WTC11 (cell line): ENCODE data around the gene WASHC3. TPM values are rescaled to one million over a fixed set of nuclear protein-coding genes. Genes with fewer than 3 reads are reported as not detected.

Experiments used
- ATAC-seq: fragments of 200-7000 bp; cut with Tn5 transposase; 2 replicates; pipeline ENCODE4 v1.10.0; 2021; ENCODE audit warnings: mild to moderate bottlenecking, moderate library complexity
- CTCF ChIA-PET: fragments of 300-600 bp; sonication (Branson Sonifier 250); formaldehyde crosslinking; loops from one replicate; lab custom pipeline; 2021; ENCODE audit warnings: antibody characterized with exemption; lab: Charles Lee
- POLR2A ChIA-PET: fragments of 350-600 bp; sonication (Branson Sonifier 250); formaldehyde crosslinking; loops from one replicate; lab custom pipeline; 2021; ENCODE audit warnings: antibody characterized with exemption; lab: Charles Lee
- DNase-seq: peaks from one replicate; pipeline ENCODE4 v3.0.0; 2021; ENCODE audit warnings: low spot score
- H3K27ac Mint-ChIP-seq: 2 replicates; pipeline ENCODE4 v1.8.0; 2021; ENCODE audit warnings: mixed read lengths
- H3K27me3 Mint-ChIP-seq: 2 replicates; pipeline ENCODE4 v1.8.0; 2021; ENCODE audit warnings: low read depth, mild to moderate bottlenecking, moderate library complexity, mixed read lengths
- H3K36me3 Mint-ChIP-seq: 2 replicates; pipeline ENCODE4 v1.8.0; 2021; ENCODE audit warnings: mixed read lengths
- H3K4me1 Mint-ChIP-seq: 2 replicates; pipeline ENCODE4 v1.8.0; 2022; ENCODE audit warnings: mixed read lengths
- H3K4me3 Mint-ChIP-seq: 2 replicates; pipeline ENCODE4 v1.8.0; 2021; ENCODE audit warnings: mild to moderate bottlenecking, moderate library complexity, mixed read lengths
- H3K9me3 Mint-ChIP-seq: 2 replicates; pipeline ENCODE4 v1.8.0; 2021; ENCODE audit warnings: mixed read lengths
- CREM ChIP-seq: sonication (generic); formaldehyde crosslinking; IDR thresholded peaks from 2 replicates; pipeline ENCODE4 v1.8.1; 2022; ENCODE audit warnings: mild to moderate bottlenecking, missing genetic modification reagents, moderate library complexity
- FOXP1 ChIP-seq: sonication (generic); formaldehyde crosslinking; IDR thresholded peaks from 2 replicates; pipeline ENCODE4 v1.8.0; 2022; ENCODE audit warnings: missing genetic modification reagents, mild to moderate bottlenecking, moderate library complexity, borderline replicate concordance
- GABPB1 ChIP-seq: sonication (generic); formaldehyde crosslinking; IDR thresholded peaks from 2 replicates; pipeline ENCODE4 v1.8.1; 2023; ENCODE audit warnings: mild to moderate bottlenecking, missing genetic modification reagents
- GRHL2 ChIP-seq: fragments of 250-450 bp; sonication (Bioruptor Pico); IDR thresholded peaks from 2 replicates; pipeline ENCODE4 v1.8.0; 2022; ENCODE audit warnings: mild to moderate bottlenecking, moderate library complexity; ENCODE audit not compliant: insufficient replicate concordance, severe bottlenecking
- HMGA2 ChIP-seq: fragments of 250-450 bp; sonication (Bioruptor Pico); IDR thresholded peaks from 2 replicates; pipeline ENCODE4 v1.4.0; 2021; ENCODE audit warnings: mild to moderate bottlenecking, moderate library complexity
- JUN ChIP-seq: sonication (generic); formaldehyde crosslinking; IDR thresholded peaks from 2 replicates; pipeline ENCODE4 v1.8.0; 2023; ENCODE audit warnings: mild to moderate bottlenecking, missing genetic modification reagents
- MXD4 ChIP-seq: fragments of 250-450 bp; sonication (Bioruptor Pico); IDR thresholded peaks from 2 replicates; pipeline ENCODE4 v1.8.0; 2021; ENCODE audit warnings: mild to moderate bottlenecking, moderate library complexity, borderline replicate concordance
- NFE2L1 ChIP-seq: sonication (generic); formaldehyde crosslinking; IDR thresholded peaks from 2 replicates; pipeline ENCODE4 v1.8.1; 2023; ENCODE audit warnings: missing genetic modification reagents
- NR3C1 ChIP-seq: sonication (generic); formaldehyde crosslinking; conservative IDR thresholded peaks from 2 replicates; pipeline ENCODE4 v1.8.1; 2023; ENCODE audit warnings: low read depth, mild to moderate bottlenecking, missing genetic modification reagents
- SP1 ChIP-seq: sonication (generic); formaldehyde crosslinking; conservative IDR thresholded peaks from 2 replicates; pipeline ENCODE4 v1.8.1; 2022; ENCODE audit warnings: missing genetic modification reagents
- ZNF121 ChIP-seq: sonication (generic); formaldehyde crosslinking; IDR thresholded peaks from 2 replicates; pipeline ENCODE4 v1.8.0; 2023; ENCODE audit warnings: missing genetic modification reagents
- ZNF281 ChIP-seq: sonication (generic); formaldehyde crosslinking; IDR thresholded peaks from 2 replicates; pipeline ENCODE4 v1.8.0; 2023; ENCODE audit warnings: mild to moderate bottlenecking, missing genetic modification reagents
- ZNF532 ChIP-seq: fragments of 250-450 bp; sonication (Bioruptor Pico); IDR thresholded peaks from 2 replicates; pipeline ENCODE4 v1.9.0; 2021; ENCODE audit warnings: mild to moderate bottlenecking, borderline replicate concordance
- total RNA-seq: library from RNA; stranded (reverse); gene quantifications from 3 replicates; pipeline ENCODE4 v1.2.3, GENCODE V29; 2021
- TF ChIP-seq, protein P1 (sequence below): sonication (generic); formaldehyde crosslinking; IDR thresholded peaks from 2 replicates; pipeline ENCODE4 v1.8.0; 2022; ENCODE audit warnings: mild to moderate bottlenecking, missing genetic modification reagents
- TF ChIP-seq, protein P2 (sequence below): sonication (generic); formaldehyde crosslinking; IDR thresholded peaks from 2 replicates; pipeline ENCODE4 v1.8.1; 2023; ENCODE audit warnings: mild to moderate bottlenecking, missing genetic modification reagents
- TF ChIP-seq, protein P3 (sequence below): sonication (generic); formaldehyde crosslinking; IDR thresholded peaks from 2 replicates; pipeline ENCODE4 v1.8.0; 2022; ENCODE audit warnings: mild to moderate bottlenecking, missing genetic modification reagents
- TF ChIP-seq, protein P4 (sequence below): fragments of 200-600 bp; IDR thresholded peaks from 2 replicates; pipeline ENCODE4 v1.8.0; 2022; ENCODE audit warnings: antibody characterized with exemption
- TF ChIP-seq, protein P5 (sequence below): sonication (generic); formaldehyde crosslinking; IDR thresholded peaks from 2 replicates; pipeline ENCODE4 v1.8.1; 2023; ENCODE audit warnings: mild to moderate bottlenecking, missing genetic modification reagents

Gene WASHC3
- total RNA-seq, 1 experiment from 2014 or later = 6.0 TPM

DNA sequence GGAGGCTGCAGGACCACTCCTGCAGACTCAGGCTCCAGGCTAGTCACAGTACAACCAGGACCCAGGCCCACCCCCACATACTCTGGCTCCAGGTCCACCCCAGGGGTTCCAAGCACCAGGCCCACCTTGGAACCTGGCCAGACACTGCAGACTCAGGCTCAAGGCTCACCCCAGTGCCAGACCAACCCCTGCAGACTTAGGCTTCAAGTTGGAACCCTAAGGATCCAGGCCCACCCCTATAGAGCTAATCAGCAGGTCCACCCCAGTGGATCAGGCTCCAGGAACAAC is 8.8 kb downstream of the WASHC3 start:
- DNase-seq (no peak), ATAC-seq (no peak)

More for the DNA sequence above, 8.8 kb downstream of the WASHC3 start:
- H3K27ac Mint-ChIP-seq = no peak overlapping the region
- no peaks in the 10 kb centered on the region for H3K4me1 Mint-ChIP-seq
- no peaks in the 10 kb centered on the region for H3K36me3 Mint-ChIP-seq
- no peak overlapping the region for H3K4me3 Mint-ChIP-seq
- ChIA-PET CTCF (no interaction called here), POLR2A (no interaction called here)
- TF ChIP-seq, protein P1, sequence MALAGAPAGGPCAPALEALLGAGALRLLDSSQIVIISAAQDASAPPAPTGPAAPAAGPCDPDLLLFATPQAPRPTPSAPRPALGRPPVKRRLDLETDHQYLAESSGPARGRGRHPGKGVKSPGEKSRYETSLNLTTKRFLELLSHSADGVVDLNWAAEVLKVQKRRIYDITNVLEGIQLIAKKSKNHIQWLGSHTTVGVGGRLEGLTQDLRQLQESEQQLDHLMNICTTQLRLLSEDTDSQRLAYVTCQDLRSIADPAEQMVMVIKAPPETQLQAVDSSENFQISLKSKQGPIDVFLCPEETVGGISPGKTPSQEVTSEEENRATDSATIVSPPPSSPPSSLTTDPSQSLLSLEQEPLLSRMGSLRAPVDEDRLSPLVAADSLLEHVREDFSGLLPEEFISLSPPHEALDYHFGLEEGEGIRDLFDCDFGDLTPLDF (CRISPR knock-in tag) = no peak
- TF ChIP-seq, protein P2, sequence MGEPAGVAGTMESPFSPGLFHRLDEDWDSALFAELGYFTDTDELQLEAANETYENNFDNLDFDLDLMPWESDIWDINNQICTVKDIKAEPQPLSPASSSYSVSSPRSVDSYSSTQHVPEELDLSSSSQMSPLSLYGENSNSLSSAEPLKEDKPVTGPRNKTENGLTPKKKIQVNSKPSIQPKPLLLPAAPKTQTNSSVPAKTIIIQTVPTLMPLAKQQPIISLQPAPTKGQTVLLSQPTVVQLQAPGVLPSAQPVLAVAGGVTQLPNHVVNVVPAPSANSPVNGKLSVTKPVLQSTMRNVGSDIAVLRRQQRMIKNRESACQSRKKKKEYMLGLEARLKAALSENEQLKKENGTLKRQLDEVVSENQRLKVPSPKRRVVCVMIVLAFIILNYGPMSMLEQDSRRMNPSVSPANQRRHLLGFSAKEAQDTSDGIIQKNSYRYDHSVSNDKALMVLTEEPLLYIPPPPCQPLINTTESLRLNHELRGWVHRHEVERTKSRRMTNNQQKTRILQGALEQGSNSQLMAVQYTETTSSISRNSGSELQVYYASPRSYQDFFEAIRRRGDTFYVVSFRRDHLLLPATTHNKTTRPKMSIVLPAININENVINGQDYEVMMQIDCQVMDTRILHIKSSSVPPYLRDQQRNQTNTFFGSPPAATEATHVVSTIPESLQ (CRISPR knock-in tag) = no peak
- TF ChIP-seq JUN (CRISPR knock-in tag) (no peak), GRHL2 (CRISPR knock-in tag) (no peak), ZNF281 (CRISPR knock-in tag) (no peak), NR3C1 (CRISPR knock-in tag) (no peak), ZNF121 (CRISPR knock-in tag) (no peak), GABPB1 (CRISPR knock-in tag) (no peak), HMGA2 (CRISPR knock-in tag) (no peak), CREM (CRISPR knock-in tag) (no peak), NFE2L1 (CRISPR knock-in tag) (no peak), MXD4 (CRISPR knock-in tag) (no peak), FOXP1 (CRISPR knock-in tag) (no peak), ZNF532 (CRISPR knock-in tag) (no peak), SP1 (CRISPR knock-in tag) (no peak)
- TF ChIP-seq, protein P3, sequence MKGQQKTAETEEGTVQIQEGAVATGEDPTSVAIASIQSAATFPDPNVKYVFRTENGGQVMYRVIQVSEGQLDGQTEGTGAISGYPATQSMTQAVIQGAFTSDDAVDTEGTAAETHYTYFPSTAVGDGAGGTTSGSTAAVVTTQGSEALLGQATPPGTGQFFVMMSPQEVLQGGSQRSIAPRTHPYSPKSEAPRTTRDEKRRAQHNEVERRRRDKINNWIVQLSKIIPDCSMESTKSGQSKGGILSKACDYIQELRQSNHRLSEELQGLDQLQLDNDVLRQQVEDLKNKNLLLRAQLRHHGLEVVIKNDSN (CRISPR knock-in tag) = no peak
- TF ChIP-seq, protein P4, sequence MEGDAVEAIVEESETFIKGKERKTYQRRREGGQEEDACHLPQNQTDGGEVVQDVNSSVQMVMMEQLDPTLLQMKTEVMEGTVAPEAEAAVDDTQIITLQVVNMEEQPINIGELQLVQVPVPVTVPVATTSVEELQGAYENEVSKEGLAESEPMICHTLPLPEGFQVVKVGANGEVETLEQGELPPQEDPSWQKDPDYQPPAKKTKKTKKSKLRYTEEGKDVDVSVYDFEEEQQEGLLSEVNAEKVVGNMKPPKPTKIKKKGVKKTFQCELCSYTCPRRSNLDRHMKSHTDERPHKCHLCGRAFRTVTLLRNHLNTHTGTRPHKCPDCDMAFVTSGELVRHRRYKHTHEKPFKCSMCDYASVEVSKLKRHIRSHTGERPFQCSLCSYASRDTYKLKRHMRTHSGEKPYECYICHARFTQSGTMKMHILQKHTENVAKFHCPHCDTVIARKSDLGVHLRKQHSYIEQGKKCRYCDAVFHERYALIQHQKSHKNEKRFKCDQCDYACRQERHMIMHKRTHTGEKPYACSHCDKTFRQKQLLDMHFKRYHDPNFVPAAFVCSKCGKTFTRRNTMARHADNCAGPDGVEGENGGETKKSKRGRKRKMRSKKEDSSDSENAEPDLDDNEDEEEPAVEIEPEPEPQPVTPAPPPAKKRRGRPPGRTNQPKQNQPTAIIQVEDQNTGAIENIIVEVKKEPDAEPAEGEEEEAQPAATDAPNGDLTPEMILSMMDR = no peak
- TF ChIP-seq, protein P5, sequence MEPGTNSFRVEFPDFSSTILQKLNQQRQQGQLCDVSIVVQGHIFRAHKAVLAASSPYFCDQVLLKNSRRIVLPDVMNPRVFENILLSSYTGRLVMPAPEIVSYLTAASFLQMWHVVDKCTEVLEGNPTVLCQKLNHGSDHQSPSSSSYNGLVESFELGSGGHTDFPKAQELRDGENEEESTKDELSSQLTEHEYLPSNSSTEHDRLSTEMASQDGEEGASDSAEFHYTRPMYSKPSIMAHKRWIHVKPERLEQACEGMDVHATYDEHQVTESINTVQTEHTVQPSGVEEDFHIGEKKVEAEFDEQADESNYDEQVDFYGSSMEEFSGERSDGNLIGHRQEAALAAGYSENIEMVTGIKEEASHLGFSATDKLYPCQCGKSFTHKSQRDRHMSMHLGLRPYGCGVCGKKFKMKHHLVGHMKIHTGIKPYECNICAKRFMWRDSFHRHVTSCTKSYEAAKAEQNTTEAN (CRISPR knock-in tag) = no peak
- H3K9me3 Mint-ChIP-seq = no peaks in the 10 kb centered on the region
- H3K27me3 Mint-ChIP-seq = no peaks in the 10 kb centered on the region
